Fibroblast of upper back skin (primary cell): ENCODE data around the gene BBS1.
A peak's percentile ranks its signal among the peaks of the same experiment; 100 is the strongest.
"Not testable (repeated sequence)": the region's sequence is repeated elsewhere in the genome, so short reads cannot be mapped to it uniquely, and the experiment has no call there.

Experiments
- DNase-seq: peaks from one replicate; pipeline ENCODE4 v3.0.0-alpha.2; 2013

Gene BBS1

DNA sequence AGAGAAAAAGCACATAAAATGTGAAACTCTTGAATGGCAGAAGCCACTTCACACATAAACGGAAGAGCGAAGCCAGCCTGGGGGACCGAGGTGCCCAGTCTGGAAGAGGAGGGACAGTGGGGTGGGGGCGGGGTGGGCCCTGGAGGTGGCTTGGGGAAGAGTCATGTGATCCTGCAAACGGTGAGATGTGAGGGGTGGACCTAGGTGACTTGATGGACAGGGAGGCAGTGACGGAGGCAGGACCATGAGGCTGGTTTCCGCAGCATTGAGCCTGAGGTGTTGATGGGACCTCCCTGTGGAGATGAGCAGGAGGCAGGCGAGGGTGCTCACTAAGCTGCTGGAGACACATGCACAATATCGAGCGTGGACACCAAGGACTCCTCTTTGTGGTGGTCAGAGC is 18.6 kb downstream of the BBS1 start:
- no peak for DNase-seq

DNA sequence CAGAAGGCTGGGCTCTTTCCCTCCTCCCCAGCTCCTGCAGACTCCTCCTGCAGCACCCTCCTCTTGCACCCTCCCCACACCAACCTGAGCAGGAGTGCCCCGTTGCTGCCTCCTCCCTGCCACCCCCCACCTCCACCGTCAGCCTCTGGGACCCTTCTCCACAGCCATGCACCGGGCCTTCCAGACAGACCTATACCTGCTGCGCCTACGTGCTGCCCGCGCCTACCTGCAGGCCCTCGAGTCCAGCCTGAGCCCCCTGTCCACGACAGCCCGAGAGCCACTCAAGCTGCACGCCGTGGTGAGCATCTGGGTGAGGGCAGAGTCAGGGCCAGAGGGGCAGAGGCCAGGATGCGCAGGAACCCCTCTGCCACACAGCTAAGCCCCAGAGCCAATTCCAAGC is 19.2 kb downstream of the BBS1 start:
- DNase-seq, result no peak

DNA sequence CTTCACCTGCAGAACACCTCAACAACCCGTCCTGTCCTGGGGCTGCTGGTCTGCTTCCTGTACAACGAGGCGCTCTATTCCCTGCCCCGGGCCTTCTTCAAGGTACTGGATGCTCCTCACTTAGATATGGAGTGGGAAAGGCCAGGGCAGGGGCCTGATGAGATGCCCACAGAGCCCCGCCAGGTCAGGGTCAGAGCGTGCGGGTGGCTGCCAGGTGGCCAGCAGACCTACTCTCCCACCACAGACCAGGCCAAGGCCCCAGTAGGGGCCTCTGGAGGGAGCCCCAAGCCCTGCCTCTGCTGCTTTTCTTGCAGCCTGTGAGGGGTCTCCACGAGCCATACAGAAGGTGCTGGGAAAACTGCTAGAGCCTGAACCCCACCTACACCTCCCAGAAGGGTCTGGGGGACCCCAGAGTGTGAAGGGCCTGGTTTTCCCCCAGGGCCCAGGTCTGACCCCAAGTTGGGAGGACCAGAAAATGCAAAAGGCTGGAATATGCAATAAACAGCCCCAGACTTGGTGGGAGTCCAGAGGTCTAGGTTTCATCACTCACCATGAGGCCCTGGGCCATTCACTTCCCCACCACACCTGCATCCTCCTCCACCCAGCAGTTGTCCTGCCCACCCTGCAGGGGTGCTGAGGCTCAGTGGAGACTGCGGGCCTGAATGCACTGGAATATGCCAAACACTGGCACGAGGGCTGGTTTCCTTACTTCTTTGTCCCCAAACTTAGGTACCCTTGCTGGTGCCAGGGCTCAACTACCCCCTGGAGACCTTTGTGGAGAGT is 20.7 kb downstream of the BBS1 start:
- DNase-seq, result no peak

DNA sequence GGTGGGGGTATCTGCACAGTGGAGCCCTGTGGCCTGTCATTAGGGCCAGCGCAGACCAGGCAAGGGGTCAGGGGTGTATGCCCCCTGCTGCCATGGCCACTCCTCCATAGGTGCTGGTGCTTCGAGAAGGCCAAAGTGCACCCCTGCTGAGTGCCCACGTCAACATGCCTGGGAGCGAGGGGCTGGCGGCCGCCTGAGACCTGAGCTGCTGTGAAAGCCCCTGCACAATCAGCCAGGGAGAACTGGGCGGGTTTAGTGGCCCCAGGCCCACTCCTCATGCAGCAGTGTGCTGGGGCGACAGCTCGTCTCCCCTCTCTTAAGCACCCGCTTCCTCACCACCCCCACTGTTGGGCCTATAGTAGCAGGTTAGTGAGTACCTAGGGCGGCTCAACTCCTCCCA is 21.4 kb downstream of the BBS1 start:
- no peak for DNase-seq

- DNase-seq, result no peak
Observed at GRCh38 chr11:66532784-66533183, 22.3 kb downstream of the BBS1 start.

DNA sequence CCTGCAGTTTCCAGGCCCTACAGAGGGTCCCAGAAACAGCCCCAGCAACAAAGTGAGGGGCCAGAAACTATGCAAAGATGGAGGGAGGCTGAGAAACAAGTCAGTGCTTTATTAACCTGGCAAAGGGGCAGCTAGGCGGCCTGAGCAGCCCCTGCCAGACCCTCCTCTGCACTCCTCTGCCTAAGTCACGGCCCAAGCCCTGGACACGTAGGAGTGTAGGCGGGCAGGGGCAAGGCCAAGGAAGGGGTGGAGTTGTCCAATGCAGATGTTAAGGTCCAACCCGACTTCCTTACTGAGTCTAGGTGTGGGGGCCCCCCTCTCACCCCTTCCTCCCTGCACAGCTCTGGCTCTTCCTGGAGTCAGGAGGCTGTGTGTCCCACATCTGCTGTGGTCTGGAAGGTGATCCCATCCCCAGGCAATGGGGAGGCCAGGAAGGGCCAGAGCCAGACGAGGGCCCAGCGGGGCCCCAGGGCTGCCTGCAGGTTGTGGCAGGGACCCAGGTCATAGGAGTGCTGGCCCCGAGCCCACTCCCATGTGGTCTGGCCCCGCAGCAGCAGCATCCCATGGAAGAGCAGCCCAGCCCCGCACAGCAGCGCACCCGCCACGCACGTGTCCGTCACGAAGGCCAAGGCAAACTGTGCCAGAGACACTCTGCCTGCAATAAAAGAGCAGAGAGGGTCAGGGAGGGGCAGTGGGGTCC is 28.9 kb downstream of the BBS1 start:
- no peak for DNase-seq

DNA sequence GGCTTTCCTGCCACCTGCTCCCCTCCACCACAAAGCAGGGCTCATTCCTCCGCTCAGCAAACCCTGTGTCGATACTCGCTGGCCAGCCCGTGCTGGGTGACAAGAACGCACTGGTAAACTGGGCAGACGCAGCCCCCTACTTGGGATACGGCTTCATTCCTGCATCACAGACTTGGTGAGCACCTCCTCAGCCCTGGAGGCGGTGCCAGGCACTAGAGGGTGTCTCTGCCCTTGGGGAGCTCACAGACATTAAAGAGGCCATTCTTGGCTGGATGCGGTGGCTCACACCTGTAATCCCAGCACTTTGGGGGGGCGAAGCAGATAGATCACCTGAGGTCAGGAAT is 29.4 kb downstream of the BBS1 start:
- DNase-seq, result no peak

DNA sequence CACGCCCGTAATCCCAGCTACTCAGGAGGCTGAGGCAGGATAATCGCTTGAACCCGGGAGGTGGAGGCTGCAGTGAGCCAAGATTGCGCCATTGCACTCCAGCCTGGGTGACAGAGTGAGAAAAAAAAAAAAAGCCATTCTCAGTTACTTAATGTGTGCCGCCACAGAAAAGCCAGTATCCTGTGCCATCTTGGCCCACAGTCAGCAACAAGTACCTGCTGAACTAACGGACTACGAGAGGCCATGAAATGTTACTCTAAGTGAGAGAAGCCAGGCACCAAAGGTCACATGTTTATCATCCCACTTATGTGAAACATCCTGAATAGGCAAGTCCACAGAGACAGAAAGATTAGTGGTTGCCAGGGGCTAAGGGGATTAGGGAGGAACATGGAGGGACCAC is 30.2 kb downstream of the BBS1 start:
- not testable (repeated sequence) for DNase-seq

DNA sequence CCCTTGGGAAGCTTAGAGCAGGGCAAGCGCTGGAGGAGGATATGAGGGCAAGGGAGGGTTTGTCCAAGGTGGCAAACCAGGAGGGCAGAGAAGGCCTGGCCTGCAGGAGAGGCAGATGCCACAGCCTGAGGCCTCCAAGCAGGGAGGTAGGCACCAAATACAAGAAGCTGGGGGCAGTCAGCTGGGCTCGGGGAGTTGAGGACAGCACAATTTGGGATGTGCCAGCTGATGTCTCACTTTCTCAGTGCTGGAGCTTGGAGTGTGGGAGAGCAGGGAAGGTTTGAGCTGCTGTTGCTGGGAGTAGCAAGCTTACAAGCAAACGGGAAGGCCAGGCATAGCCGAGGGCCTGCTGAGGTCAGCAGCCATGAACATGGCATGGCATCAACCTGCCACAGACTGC is 31.5 kb downstream of the BBS1 start:
- DNase-seq, result no peak

DNA sequence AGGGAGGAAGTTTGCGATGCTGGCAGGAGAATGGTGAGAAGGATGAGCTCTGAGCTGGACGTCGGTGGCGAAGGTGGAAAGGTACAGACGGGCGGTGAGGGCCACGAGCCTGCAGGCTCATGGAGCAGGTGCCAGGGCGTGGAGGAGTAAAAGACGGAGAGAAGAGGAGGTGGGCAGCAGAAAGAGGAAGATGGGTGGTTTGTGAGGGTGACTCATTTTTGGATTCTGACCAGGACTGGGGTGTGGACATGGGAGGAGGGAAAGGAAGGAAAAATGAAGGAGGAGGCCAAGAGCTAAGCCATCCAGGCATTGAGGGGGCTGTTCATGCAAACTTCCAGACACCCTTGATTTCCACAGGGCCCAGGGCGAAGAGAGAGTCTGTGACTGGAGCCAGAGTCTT is 31.9 kb downstream of the BBS1 start:
- peak; percentile 12 for DNase-seq

DNA sequence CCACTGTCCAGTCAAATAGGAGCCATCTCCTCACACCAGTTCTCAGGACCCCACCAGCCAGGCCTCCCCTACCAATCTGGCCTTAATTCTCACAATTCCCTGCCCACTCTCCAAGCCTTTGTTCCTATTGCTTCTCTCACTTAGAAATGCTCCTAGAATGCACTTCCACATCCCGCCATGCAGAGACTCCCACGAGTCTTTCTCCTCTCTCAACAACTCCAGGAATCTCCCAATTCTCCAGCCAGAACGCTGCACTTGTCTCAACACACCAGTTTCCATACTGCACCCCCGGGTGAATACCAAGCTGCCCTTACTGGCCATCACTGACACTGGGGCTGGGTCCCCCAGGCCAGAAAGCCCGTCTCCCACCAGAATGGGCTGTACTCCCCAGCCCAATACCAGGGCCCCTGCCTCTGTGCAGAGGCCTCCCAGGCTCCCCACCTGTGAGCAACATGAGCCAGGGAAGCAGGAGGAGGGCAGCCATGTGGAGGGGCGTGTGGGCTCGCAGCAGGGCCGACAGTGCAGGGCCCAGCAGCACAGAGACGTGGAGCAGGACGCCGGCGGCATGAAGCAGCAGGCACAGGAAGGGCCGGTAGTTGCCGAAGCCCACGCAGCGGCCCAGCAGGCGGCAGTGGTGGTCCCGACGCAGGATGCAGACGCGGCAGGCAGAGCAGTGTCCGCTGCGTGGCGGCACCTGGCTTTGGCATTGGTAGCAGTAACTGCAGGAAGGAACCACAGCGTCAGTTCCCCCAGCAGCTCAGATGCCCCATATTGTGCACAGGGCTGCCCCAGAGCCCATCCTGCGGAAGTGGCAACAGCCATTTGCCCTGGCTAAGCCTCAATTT is 33.0 kb downstream of the BBS1 start:
- peak; percentile 52 for DNase-seq

GRCh38 chr11:66544952-66545351 is 34.5 kb downstream of the BBS1 start:
- DNase-seq, result not testable (repeated sequence)

- peak; percentile 97 for DNase-seq
Observed at GRCh38 chr11:66545701-66546367, 35.4 kb downstream of the BBS1 start, which contains the start of gene ZDHHC24. ZDHHC24 (minus strand) TSS chr11:66546048; CDS start chr11:66546003, 45 bp downstream.

GRCh38 chr11:66546368-66546965 is 36.0 kb downstream of the BBS1 start, which contains the start of gene ACTN3:
ACTN3 (plus strand) TSS chr11:66546903; CDS start chr11:66546938, 35 bp downstream.
- DNase-seq, result peak; percentile 36

GRCh38 chr11:66546966-66547661 is 36.7 kb downstream of the BBS1 start:
- DNase-seq, result no peak

GRCh38 chr11:66547662-66548009 is 37.2 kb downstream of the BBS1 start:
- no peak for DNase-seq

- DNase-seq, result no peak
Observed at GRCh38 chr11:66548041-66548440, 37.6 kb downstream of the BBS1 start.

DNA sequence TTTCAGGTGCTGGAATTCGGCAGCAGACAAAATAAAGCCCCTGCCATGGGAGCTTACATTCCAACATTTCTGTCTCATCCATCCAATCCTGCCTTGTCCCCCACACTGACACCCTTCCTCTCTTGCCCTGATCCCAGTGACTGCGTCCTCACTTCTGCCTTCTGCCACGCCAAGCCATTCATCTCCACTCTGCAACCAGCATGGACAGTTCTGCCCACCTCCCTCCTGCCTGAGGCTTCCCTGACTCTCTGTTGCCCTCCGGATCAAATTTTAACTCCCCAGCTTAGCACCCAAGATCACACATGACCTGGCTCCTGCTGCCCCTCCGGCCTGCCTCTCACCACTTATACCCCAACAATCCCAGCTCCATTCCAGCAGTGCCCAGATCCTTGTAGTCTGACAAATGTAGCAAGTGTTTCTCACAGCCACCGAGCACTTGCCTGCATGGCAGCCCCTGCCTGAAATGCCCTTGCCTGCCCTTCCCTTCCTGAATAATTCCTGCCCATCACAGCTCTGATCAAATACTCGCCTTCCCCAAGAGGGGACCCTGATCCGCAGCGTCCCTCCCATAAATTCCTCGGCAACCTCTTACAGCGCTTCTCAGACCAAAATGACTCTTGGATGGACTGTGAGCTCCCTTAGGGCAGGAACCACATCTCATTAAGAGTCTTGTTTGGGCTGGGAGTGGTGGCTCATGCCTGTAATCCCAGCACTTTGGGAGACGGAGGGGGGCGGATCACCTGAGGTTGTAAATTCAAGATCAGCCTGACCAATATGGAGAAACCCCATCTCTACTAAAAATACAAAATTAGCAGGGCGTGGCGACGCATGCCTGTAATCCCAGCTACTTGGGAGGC is 38.6 kb downstream of the BBS1 start:
- DNase-seq, result no peak

DNA sequence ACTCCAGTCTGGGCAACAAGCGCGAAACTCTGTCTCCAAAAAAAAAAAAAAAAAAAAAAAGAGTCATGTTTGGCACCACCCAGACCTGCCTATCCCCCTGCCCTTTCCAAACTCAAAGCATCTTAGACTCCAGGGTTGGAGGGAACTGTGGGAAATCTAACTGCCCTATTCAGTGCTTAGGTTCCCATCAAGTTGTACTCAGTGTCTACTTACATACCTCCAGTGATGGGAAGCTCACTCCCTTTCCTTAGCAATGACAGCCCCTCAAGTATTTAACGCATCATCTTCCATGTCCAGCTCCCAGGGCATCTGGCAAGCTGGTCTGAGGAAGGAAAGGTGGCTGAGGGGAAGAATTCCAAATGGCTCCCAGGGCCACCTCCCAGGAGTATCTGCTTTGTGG is 39.3 kb downstream of the BBS1 start:
- DNase-seq, result no peak

DNA sequence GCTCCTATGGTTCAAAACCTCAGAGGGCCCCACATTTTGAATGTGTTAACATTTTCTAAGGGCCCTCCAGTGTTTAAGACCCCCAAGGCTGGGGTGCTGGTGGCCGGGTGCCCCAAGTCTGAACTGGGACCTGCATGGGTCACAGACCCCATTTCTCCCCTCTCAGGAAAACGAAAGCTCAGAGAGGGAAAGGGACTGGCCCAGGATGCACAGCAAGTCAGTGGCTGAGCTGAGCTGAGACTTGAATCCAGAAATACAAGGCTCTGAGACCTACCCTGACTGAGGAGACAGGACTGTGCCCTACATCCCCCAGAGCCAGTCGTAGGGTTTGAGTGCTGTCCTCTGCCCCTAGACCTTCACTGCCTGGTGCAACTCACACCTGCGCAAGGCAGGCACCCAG is 40.5 kb downstream of the BBS1 start:
- no peak for DNase-seq

DNA sequence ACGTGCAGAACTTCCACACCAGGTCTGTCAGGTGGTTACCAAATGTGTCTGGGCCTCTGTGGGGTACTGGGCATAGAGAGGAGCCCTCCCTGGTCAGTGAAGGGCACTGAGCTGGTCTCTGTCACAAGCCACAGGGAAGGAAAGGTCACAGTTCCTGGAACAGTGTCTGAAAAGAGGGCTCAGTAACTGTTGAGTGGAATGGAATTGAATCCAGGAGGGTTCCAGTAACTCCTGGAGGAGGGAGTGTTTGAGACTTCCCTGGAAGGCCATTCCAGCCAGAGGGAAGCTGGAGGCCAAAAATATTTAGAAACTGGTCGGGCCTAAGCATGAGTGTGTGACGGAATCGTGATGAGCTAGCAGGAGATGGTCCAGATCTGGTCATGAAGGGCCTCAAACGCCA is 44.2 kb downstream of the BBS1 start:
- DNase-seq, result no peak
